ENCODE results near the gene OR52E6. TPM values are rescaled to one million over a fixed set of nuclear protein-coding genes. Genes with fewer than 3 reads are reported as not detected.

Gene OR52E6
- total RNA-seq (under 0.01 TPM in 1 of 2 replicates, not detected in the other), polyA plus RNA-seq (not detected in 2 replicates), polyA minus RNA-seq (ENCODE audit: low replicate concordance) (not detected in 2 replicates)
- not detected in 2 replicates for polyA plus RNA-seq (2012)

DNA sequence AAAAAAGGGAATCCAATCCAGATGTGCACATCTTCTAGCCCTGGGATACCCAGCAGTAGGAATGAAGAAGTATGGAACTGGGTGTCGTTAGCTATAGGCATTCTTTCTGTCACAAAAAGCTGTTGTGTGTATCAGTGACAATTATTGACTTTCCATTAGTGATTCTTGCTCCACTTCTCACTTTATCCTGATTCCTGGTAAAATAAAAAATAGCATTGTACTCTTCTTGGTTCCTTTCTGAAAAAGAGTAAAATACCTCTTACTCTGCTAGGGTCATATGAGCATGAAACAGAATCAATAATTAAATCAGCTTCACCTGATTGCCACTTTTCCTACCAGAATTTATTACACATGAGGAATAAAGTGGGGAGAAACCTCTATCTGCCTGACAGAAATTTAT lies at the start of gene OR52E6:
OR52E6 (minus strand) TSS at position 101 of the 400 bp plus-strand sequence; CDS start at position 101, 0 bp downstream.
- Histone ChIP-seq H3K79me2 (ENCODE audit: control insufficient read depth, insufficient read depth, low read length) (no peaks in the 10 kb centered on the region), H3K36me3 (ENCODE audit: control insufficient read depth, insufficient read depth, low read length) (no peaks in the 10 kb centered on the region), H3K4me2 (ENCODE audit: extremely low read depth, insufficient read depth, low read length) (no peak within 1 kb of the TSS), H3K4me1 (ENCODE audit: control insufficient read depth, extremely low read depth, insufficient read depth, low read length) (no peaks in the 10 kb centered on the region), H3K4me3 (replicated peaks in 1 of 4; ENCODE audit: control extremely low read depth in 1 of 4, insufficient read depth in 1 of 4, low read depth in 3 of 4, low read length in 4 of 4) (no peak within 1 kb of the TSS), H2AFZ (ENCODE audit: low read length) (no peak within 1 kb of the TSS), H4K20me1 (ENCODE audit: control insufficient read depth, extremely low read depth, insufficient read depth, low read length) (no peaks in the 10 kb centered on the region), H3K27me3 (ENCODE audit: control insufficient read depth, insufficient read depth, low read length) (no peaks in the 10 kb centered on the region), H3K9me3 (ENCODE audit: control insufficient read depth, insufficient read depth, low read depth, low read length) (no peaks in the 10 kb centered on the region), H3K9ac (ENCODE audit: insufficient read depth, low read length) (no peak within 1 kb of the TSS), H3K27ac (ENCODE audit: insufficient read depth, low read length) (no peak within 1 kb of the TSS)
- DNase-seq (ENCODE audit: low read depth in 2 of 2), result no peak
- TF ChIP-seq, protein P1, sequence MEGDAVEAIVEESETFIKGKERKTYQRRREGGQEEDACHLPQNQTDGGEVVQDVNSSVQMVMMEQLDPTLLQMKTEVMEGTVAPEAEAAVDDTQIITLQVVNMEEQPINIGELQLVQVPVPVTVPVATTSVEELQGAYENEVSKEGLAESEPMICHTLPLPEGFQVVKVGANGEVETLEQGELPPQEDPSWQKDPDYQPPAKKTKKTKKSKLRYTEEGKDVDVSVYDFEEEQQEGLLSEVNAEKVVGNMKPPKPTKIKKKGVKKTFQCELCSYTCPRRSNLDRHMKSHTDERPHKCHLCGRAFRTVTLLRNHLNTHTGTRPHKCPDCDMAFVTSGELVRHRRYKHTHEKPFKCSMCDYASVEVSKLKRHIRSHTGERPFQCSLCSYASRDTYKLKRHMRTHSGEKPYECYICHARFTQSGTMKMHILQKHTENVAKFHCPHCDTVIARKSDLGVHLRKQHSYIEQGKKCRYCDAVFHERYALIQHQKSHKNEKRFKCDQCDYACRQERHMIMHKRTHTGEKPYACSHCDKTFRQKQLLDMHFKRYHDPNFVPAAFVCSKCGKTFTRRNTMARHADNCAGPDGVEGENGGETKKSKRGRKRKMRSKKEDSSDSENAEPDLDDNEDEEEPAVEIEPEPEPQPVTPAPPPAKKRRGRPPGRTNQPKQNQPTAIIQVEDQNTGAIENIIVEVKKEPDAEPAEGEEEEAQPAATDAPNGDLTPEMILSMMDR (conservative IDR thresholded peaks at IDR 0.05 in 1 of 2, IDR thresholded peaks at IDR 0.05 in 1 of 2; ENCODE audit: low read depth in 1 of 2, low read length in 2 of 2), result no peak
- no peak for TF ChIP-seq EZH2 (IDR thresholded peaks at IDR 0.05; ENCODE audit: low read length, missing control alignments)

DNA sequence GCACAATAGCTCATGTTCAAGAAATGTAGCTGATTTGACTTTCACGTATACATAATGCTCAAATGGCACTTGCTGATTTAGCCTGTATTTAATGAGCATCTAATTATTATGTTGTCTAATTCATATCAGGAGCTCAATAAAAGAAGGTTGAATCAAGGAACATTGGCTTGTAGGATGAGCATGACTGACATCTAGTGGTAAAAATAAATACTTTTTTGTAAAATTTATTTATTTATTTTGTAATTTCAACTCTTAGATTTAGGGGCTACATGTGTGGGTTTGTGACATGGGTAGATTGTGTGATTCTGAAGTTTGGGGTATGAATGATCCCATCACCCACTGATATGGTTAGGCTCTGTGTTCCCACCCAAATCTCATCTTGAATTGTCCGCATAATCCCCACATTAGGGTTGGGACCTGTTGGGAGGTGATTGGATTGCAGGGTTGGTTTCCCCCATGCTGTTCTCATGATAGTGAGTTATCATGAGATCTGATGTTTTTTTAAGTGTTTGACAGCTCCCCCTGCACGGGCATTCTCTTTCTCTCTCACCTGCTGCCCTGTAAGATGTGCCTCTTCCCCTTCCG lies 49.6 kb upstream of the OR52E6 start:
- no peaks in the 10 kb centered on the region for H4K20me1 ChIP-seq (ENCODE audit: control insufficient read depth, extremely low read depth, insufficient read depth, low read length)
- peak; percentile 3 to 16 for DNase-seq (ENCODE audit: low read depth in 2 of 2)

DNA sequence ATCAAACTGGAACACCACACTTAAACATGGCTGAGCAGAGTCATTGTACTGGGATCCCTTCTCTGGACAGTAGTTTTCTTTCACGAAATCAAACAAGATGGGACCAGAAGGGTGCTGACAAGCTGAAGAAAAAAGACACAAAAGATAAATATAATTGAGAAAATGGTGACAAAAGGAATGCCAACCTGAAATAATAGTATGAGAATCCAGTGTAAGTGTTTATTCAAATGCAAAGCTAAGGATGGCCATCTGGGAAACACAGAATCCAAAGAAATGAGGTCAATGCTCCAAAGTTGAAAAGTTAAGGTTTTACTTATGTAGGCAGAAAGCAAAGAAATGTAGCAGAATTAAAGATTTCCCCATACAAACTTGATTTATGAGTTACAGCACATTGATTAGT lies 46.0 kb upstream of the OR52E6 start:
- no peaks in the 10 kb centered on the region for H3K79me2 ChIP-seq (ENCODE audit: control insufficient read depth, insufficient read depth, low read length)
- no peaks in the 10 kb centered on the region for H3K4me1 ChIP-seq (ENCODE audit: control insufficient read depth, extremely low read depth, insufficient read depth, low read length)
- H2AFZ ChIP-seq (ENCODE audit: low read length), result no peak overlapping the region
- H3K4me3 ChIP-seq (replicated peaks in 1 of 4; ENCODE audit: control extremely low read depth in 1 of 4, insufficient read depth in 1 of 4, low read depth in 3 of 4, low read length in 4 of 4), result no peak overlapping the region
- DNase-seq (ENCODE audit: low read depth in 2 of 2), result no peak
- H3K9me3 ChIP-seq (ENCODE audit: control insufficient read depth, insufficient read depth, low read depth, low read length), result no peaks in the 10 kb centered on the region
- H3K9ac ChIP-seq (ENCODE audit: insufficient read depth, low read length), result no peak overlapping the region
- no peaks in the 10 kb centered on the region for H3K36me3 ChIP-seq (ENCODE audit: control insufficient read depth, insufficient read depth, low read length)
- H3K4me2 ChIP-seq (ENCODE audit: extremely low read depth, insufficient read depth, low read length), result no peak overlapping the region
- H4K20me1 ChIP-seq (ENCODE audit: control insufficient read depth, extremely low read depth, insufficient read depth, low read length), result no peaks in the 10 kb centered on the region
- TF ChIP-seq EZH2 (IDR thresholded peaks at IDR 0.05; ENCODE audit: low read length, missing control alignments), result no peak
- TF ChIP-seq, protein P1 (conservative IDR thresholded peaks at IDR 0.05 in 1 of 2, IDR thresholded peaks at IDR 0.05 in 1 of 2; ENCODE audit: low read depth in 1 of 2, low read length in 2 of 2), result no peak
- no peak overlapping the region for H3K27ac ChIP-seq (ENCODE audit: insufficient read depth, low read length)
- no peaks in the 10 kb centered on the region for H3K27me3 ChIP-seq (ENCODE audit: control insufficient read depth, insufficient read depth, low read length)

More for the DNA sequence above, 49.6 kb upstream of the OR52E6 start:
- Histone ChIP-seq H3K36me3 (ENCODE audit: control insufficient read depth, insufficient read depth, low read length) (no peaks in the 10 kb centered on the region), H3K4me3 (replicated peaks in 1 of 4; ENCODE audit: control extremely low read depth in 1 of 4, insufficient read depth in 1 of 4, low read depth in 3 of 4, low read length in 4 of 4) (no peak overlapping the region), H3K79me2 (ENCODE audit: control insufficient read depth, insufficient read depth, low read length) (no peaks in the 10 kb centered on the region), H3K4me1 (ENCODE audit: control insufficient read depth, extremely low read depth, insufficient read depth, low read length) (no peaks in the 10 kb centered on the region), H3K27me3 (ENCODE audit: control insufficient read depth, insufficient read depth, low read length) (no peaks in the 10 kb centered on the region), H3K9ac (ENCODE audit: insufficient read depth, low read length) (no peak overlapping the region), H2AFZ (ENCODE audit: low read length) (no peak overlapping the region), H3K9me3 (ENCODE audit: control insufficient read depth, insufficient read depth, low read depth, low read length) (no peaks in the 10 kb centered on the region), H3K27ac (ENCODE audit: insufficient read depth, low read length) (no peak overlapping the region), H3K4me2 (ENCODE audit: extremely low read depth, insufficient read depth, low read length) (no peak overlapping the region)
- TF ChIP-seq EZH2 (IDR thresholded peaks at IDR 0.05; ENCODE audit: low read length, missing control alignments), result no peak
- TF ChIP-seq, protein P1 (conservative IDR thresholded peaks at IDR 0.05 in 1 of 2, IDR thresholded peaks at IDR 0.05 in 1 of 2; ENCODE audit: low read depth in 1 of 2, low read length in 2 of 2), result peak; percentile 31 to 38

Data from fibroblast of lung (primary cell).